IMR-90 (cell line): ENCODE data around the gene GNAT2. TPM values are rescaled to one million over a fixed set of nuclear protein-coding genes. Genes with fewer than 3 reads are reported as not detected.

Experiments used
- ATAC-seq: fragments of 200-7000 bp; cut with Tn5 transposase; 2 replicates; pipeline ENCODE4 v1.9.1; 2020; ENCODE audit warnings: low read depth, mild to moderate bottlenecking, moderate library complexity
- BruUV-seq: library from RNA; stranded (reverse); fragments of 400-500 nt; replicated peaks from 2 replicates; lab custom pipeline; 2021; lab: Mats Ljungman, UMichigan
- CTCF ChIA-PET: fragments of 300-600 bp; formaldehyde crosslinking; extraction: SDS; loops from one replicate; lab custom pipeline; 2021; ENCODE audit warnings: antibody characterized with exemption; lab: Yijun Ruan, JAX
- POLR2A ChIA-PET: fragments of 300-600 bp; sonication (Branson Sonifier 250); formaldehyde crosslinking; loops from one replicate; lab custom pipeline; 2022; ENCODE audit warnings: antibody characterized with exemption; ENCODE audit not compliant: unreplicated experiment; lab: Charles Lee
- DNase-seq: peaks from one replicate; pipeline ENCODE4 v3.0.0; 2013
- H2AFZ ChIP-seq: replicated peaks from 2 replicates; pipeline ENCODE3; 2013; ENCODE audit warnings: low read length, mild to moderate bottlenecking; ENCODE audit not compliant: poor library complexity
- H2AK5ac ChIP-seq: 2 replicates; pipeline ENCODE4 v1.6.1; 2013; ENCODE audit warnings: low read depth, low read length, inconsistent platforms
- H2AK9ac ChIP-seq: replicated peaks from 2 replicates; pipeline ENCODE3; 2013; ENCODE audit warnings: mild to moderate bottlenecking, low read depth, low read length, moderate library complexity; ENCODE audit not compliant: poor library complexity
- H2BK120ac ChIP-seq: 2 replicates; pipeline ENCODE4 v1.6.1; 2013; ENCODE audit warnings: low read depth, low read length, inconsistent platforms
- H2BK15ac ChIP-seq: 3 replicates; pipeline ENCODE4 v1.6.1; 2013; ENCODE audit warnings: low read depth, low read length, inconsistent platforms
- H2BK20ac ChIP-seq: 2 replicates; pipeline ENCODE4 v1.6.1; 2013; ENCODE audit warnings: low read depth, mild to moderate bottlenecking, inconsistent platforms, low read length, moderate library complexity
- H2BK5ac ChIP-seq: 2 replicates; pipeline ENCODE4 v1.6.1; 2013; ENCODE audit warnings: mild to moderate bottlenecking, low read depth, low read length, inconsistent platforms; ENCODE audit not compliant: poor library complexity, severe bottlenecking
- H3K14ac ChIP-seq: replicated peaks from 2 replicates; pipeline ENCODE4 v1.6.1; 2013; ENCODE audit warnings: low read depth, low read length, inconsistent platforms
- H3K18ac ChIP-seq: 2 replicates; pipeline ENCODE4 v1.6.1; 2013; ENCODE audit warnings: low read depth, low read length, control low read depth
- H3K23ac ChIP-seq: 2 replicates; pipeline ENCODE4 v1.6.1; 2013; ENCODE audit warnings: low read depth, low read length, inconsistent platforms
- H3K27ac ChIP-seq: 2 replicates; pipeline ENCODE4 v1.5.1; 2013; ENCODE audit warnings: mild to moderate bottlenecking, control low read depth, low read length; ENCODE audit not compliant: insufficient read depth
- H3K27me3 ChIP-seq: 2 replicates; pipeline ENCODE4 v1.6.1; 2013; ENCODE audit warnings: low read length; ENCODE audit not compliant: control insufficient read depth, insufficient read depth
- H3K36me3 ChIP-seq: 2 replicates; pipeline ENCODE4 v1.6.1; 2013; ENCODE audit warnings: low read length, mixed read lengths; ENCODE audit not compliant: control insufficient read depth, insufficient read depth
- H3K4ac ChIP-seq: 2 replicates; pipeline ENCODE4 v1.6.1; 2013; ENCODE audit warnings: low read depth, low read length, inconsistent platforms
- H3K4me1 ChIP-seq: 2 replicates; pipeline ENCODE4 v1.6.1; 2013; ENCODE audit warnings: low read length, mixed read lengths; ENCODE audit not compliant: control insufficient read depth, insufficient read depth
- H3K4me2 ChIP-seq: 2 replicates; pipeline ENCODE4 v1.6.1; 2013; ENCODE audit warnings: low read depth, mild to moderate bottlenecking, control low read depth, low read length, moderate library complexity
- H3K4me3 ChIP-seq: 2 replicates; pipeline ENCODE4 v1.5.1; 2013; ENCODE audit warnings: low read depth, mild to moderate bottlenecking, control low read depth, low read length, moderate library complexity; ENCODE audit not compliant: insufficient read depth
- H3K56ac ChIP-seq: 2 replicates; pipeline ENCODE4 v1.6.1; 2013; ENCODE audit warnings: low read length, inconsistent platforms; ENCODE audit not compliant: insufficient read depth; ENCODE audit errors: extremely low read depth
- H3K79me1 ChIP-seq, 2 experiments: 2 replicates each; pipeline ENCODE4 v1.6.1; 2013; ENCODE audit warnings: low read length in 2 of 2, inconsistent platforms in 1 of 2, low read depth in 1 of 2
- H3K9ac ChIP-seq: 2 replicates; pipeline ENCODE4 v1.6.1; 2013; ENCODE audit warnings: low read depth, low read length, control low read depth
- H3K9me1 ChIP-seq: 2 replicates; pipeline ENCODE4 v1.6.1; 2013; ENCODE audit warnings: low read length, inconsistent platforms; ENCODE audit not compliant: insufficient read depth
- H3K9me3 ChIP-seq: 2 replicates; pipeline ENCODE4 v1.6.1; 2013; ENCODE audit warnings: low read length; ENCODE audit not compliant: control insufficient read depth, insufficient read depth
- H4K20me1 ChIP-seq: 2 replicates; pipeline ENCODE4 v1.6.1; 2013; ENCODE audit warnings: low read length, inconsistent platforms; ENCODE audit not compliant: insufficient read depth
- H4K5ac ChIP-seq: 2 replicates; pipeline ENCODE4 v1.6.1; 2013; ENCODE audit warnings: mild to moderate bottlenecking, low read depth, low read length, control low read depth
- H4K8ac ChIP-seq, 2 experiments: 2 replicates each; pipeline ENCODE4 v1.6.1; 2013; ENCODE audit warnings: low read depth in 2 of 2, low read length in 2 of 2, control low read depth in 1 of 2, inconsistent platforms in 1 of 2
- H4K91ac ChIP-seq: 2 replicates; pipeline ENCODE4 v1.6.1; 2013; ENCODE audit warnings: low read depth, low read length, inconsistent platforms; ENCODE audit not compliant: insufficient read depth
- CEBPB ChIP-seq: IDR thresholded peaks from 2 replicates; pipeline ENCODE4 v1.6.1; 2012; ENCODE audit warnings: low read depth, low read length, improper control_type of control experiment
- CHD1 ChIP-seq: IDR thresholded peaks from 2 replicates; pipeline ENCODE4 v1.6.1; 2012; ENCODE audit warnings: low read depth, low read length, improper control_type of control experiment
- FOS ChIP-seq: fragments of 150-350 bp; IDR thresholded peaks from 2 replicates; pipeline ENCODE4 v1.6.1; 2016; ENCODE audit warnings: low read depth, low read length
- MAFK ChIP-seq: IDR thresholded peaks from 2 replicates; pipeline ENCODE4 v1.6.1; 2012; ENCODE audit warnings: low read depth, low read length, improper control_type of control experiment
- MXI1 ChIP-seq: IDR thresholded peaks from 2 replicates; pipeline ENCODE4 v1.6.1; 2012; ENCODE audit warnings: low read depth, mild to moderate bottlenecking, low read length, moderate library complexity, borderline replicate concordance
- NFE2L2 ChIP-seq: fragments of 150-350 bp; IDR thresholded peaks from 2 replicates; pipeline ENCODE4 v1.6.1; 2016; ENCODE audit warnings: low read depth, mild to moderate bottlenecking, low read length
- POLR2A ChIP-seq: IDR thresholded peaks from 2 replicates; pipeline ENCODE4 v1.6.1; 2012; ENCODE audit warnings: mild to moderate bottlenecking, low read depth, low read length
- RCOR1 ChIP-seq: IDR thresholded peaks from 2 replicates; pipeline ENCODE4 v1.6.1; 2012; ENCODE audit warnings: mild to moderate bottlenecking, low read length, improper control_type of control experiment; ENCODE audit not compliant: insufficient replicate concordance
- RFX5 ChIP-seq: IDR thresholded peaks from 2 replicates; pipeline ENCODE4 v1.8.0; 2012; ENCODE audit warnings: low read depth, mild to moderate bottlenecking, low read length, moderate library complexity
- SMC3 ChIP-seq: fragments of 150-350 bp; IDR thresholded peaks from 2 replicates; pipeline ENCODE4 v1.6.1; 2016; ENCODE audit warnings: low read depth, mild to moderate bottlenecking, antibody characterized with exemption, low read length, moderate library complexity
- USF2 ChIP-seq: fragments of 150-350 bp; IDR thresholded peaks from 2 replicates; pipeline ENCODE4 v1.6.1; 2017; ENCODE audit warnings: mild to moderate bottlenecking, antibody characterized with exemption, low read length, low read depth
- WGBS, 2 experiments: methylation state at CpG; one replicate each; pipeline versions ENCODE4 v1.1.5 to v1.1.7; 2013; ENCODE audit warnings: missing lambda C conversion rate in 2 of 2; ENCODE audit not compliant: insufficient read length in 1 of 2; ENCODE audit errors: extremely low coverage in 2 of 2; 5-methylcytosine and 5-hydroxymethylcytosine counted together
- dilution Hi-C: fragments of 300-500 bp; cut with HindIII; formaldehyde crosslinking; loops from one replicate; pipeline ENCODE4 v1.14.3; 2018; ENCODE audit warnings: low sequenced_read_pairs; ENCODE audit not compliant: unreplicated experiment
- in situ Hi-C: fragments of 300-500 bp; cut with MboI; formaldehyde crosslinking; loops from 3 replicates; pipeline ENCODE4 v1.14.3; 2019; ENCODE audit warnings: low sequenced_read_pairs, inconsistent platforms, mixed read lengths
- intact Hi-C: fragments of 100-400 bp; cut with micrococcal nuclease; formaldehyde crosslinking; loops from 2 replicates; pipeline ENCODE4 v1.10.0; 2022
- polyA plus RNA-seq, 3 experiments: library from polyadenylated mRNA; depleted of rRNA; stranded (reverse); fragments of >200 nt; gene quantifications; 2 replicates each; pipeline ENCODE4 v1.2.3, GENCODE V29; 2012; ENCODE audit warnings: low replicate concordance in 1 of 3
- total RNA-seq: library from RNA; depleted of rRNA; stranded (reverse); fragments of >200 nt; gene quantifications from 2 replicates; pipeline ENCODE4 v1.2.3, GENCODE V29; 2012
- TF ChIP-seq, protein P1 (sequence below): conservative IDR thresholded peaks from 2 replicates; pipeline ENCODE4 v1.5.1; 2012; ENCODE audit warnings: mild to moderate bottlenecking, low read depth, low read length, improper control_type of control experiment
- TF ChIP-seq, protein P2 (sequence below): fragments of 150-350 bp; IDR thresholded peaks from 2 replicates; pipeline ENCODE4 v1.6.1; 2016; ENCODE audit warnings: low read depth, mild to moderate bottlenecking, low read length, moderate library complexity, borderline replicate concordance

Gene GNAT2
- total and polyA plus RNA-seq, 2 of the 4 experiments (the other 2 are of a cell fraction) = 0.17 to 0.36 TPM

DNA sequence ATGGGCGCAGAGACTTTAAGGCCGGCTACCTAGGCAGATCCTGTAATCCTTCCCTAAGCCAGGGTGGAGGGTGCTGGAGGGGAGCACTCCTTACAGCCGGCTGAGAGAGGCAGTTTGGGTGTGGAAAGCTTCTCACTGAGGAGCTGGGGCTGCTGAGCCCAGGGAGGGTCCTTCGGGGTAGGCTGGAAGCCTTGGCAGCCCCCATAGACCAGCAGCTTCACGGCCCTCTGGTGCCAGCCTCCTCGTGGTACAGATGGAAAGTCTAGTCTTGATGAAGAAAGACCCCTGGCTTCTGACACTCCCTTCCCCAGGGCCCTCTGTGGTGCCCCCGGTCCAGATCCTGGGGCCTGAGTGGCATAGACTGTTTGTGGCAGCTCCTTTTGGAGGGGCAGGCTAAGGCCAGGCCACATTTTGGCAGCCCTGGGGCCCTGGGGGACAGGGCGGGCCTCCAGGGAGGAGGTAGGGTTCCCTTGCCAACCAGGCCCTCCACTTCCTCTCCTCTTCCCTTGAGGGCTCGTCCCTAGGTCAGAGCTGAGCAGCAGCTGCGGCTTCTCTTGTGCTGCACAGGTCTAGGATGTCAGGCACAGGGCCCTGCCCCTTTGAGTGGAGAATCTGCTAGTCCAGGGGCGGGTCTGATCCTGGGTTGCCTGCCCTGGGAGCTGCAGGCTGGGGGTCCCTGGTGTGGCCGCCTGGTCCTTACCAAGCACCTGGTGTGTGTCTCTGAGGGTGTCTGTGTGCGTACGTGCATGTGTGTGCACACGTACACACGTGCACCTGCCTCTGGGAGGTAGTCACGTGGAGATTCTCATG lies 5.0 kb upstream of the GNAT2 start:
- POLR2A ChIA-PET = no interaction called here
- no peak overlapping the region for H3K4me3 ChIP-seq
- dilution Hi-C loops = no loop called here

More for the DNA sequence above, 5.0 kb upstream of the GNAT2 start:
- Histone ChIP-seq H2BK15ac (no peak overlapping the region), H2AK9ac (peak overlapping the region; percentile 58), H2BK5ac (no peak overlapping the region), H4K8ac (no peak overlapping the region), H3K4me1 (peaks cover 32% of the 10 kb centered on the region), H3K4me2 (peak overlapping the region; percentile 57; the same call in 1 of the 2 replicates), H3K56ac (no peak overlapping the region), H2BK20ac (no peak overlapping the region), H3K9me3 (no peaks in the 10 kb centered on the region), H3K9me1 (peaks cover 15% of the 10 kb centered on the region), H2AK5ac (peak overlapping the region; percentile 15; the same call in 1 of the 2 replicates), H4K20me1 (peaks cover 63% of the 10 kb centered on the region), H3K4ac (no peak overlapping the region), H3K14ac (no peak overlapping the region), H3K36me3 (peaks cover 36% of the 10 kb centered on the region), H3K27me3 (no peaks in the 10 kb centered on the region), H3K9ac (no peak overlapping the region; the same call in 1 of the 2 replicates), H3K79me1 (peaks cover 14 to 86% of the 10 kb centered on the region in 2 experiments; a peak in 3 of 4 replicates), H2AFZ (no peak overlapping the region), H3K23ac (no peak overlapping the region), H3K27ac (no peak overlapping the region), H2BK120ac (no peak overlapping the region), H4K5ac (no peak overlapping the region), H3K18ac (no peak overlapping the region), H4K91ac (peak overlapping the region; percentile 13; the same call in 1 of the 2 replicates)
- BruUV-seq = no TSS peak
- WGBS, 2 experiments = 60% methylated on average over 2 of the region's 17 CpGs; no CpG with 5 or more reads in 1 of the 2 experiments
- DNase-seq = no peak
- ATAC-seq = no peak
- CTCF ChIA-PET = no interaction called here
- TF ChIP-seq CHD1 (no peak), RFX5 (no peak), RCOR1 (no peak), MAFK (no peak), SMC3 (no peak), POLR2A (no peak), MXI1 (no peak), USF2 (no peak), NFE2L2 (no peak), FOS (no peak), CEBPB (no peak)
- TF ChIP-seq, protein P1, sequence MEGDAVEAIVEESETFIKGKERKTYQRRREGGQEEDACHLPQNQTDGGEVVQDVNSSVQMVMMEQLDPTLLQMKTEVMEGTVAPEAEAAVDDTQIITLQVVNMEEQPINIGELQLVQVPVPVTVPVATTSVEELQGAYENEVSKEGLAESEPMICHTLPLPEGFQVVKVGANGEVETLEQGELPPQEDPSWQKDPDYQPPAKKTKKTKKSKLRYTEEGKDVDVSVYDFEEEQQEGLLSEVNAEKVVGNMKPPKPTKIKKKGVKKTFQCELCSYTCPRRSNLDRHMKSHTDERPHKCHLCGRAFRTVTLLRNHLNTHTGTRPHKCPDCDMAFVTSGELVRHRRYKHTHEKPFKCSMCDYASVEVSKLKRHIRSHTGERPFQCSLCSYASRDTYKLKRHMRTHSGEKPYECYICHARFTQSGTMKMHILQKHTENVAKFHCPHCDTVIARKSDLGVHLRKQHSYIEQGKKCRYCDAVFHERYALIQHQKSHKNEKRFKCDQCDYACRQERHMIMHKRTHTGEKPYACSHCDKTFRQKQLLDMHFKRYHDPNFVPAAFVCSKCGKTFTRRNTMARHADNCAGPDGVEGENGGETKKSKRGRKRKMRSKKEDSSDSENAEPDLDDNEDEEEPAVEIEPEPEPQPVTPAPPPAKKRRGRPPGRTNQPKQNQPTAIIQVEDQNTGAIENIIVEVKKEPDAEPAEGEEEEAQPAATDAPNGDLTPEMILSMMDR = no peak
- TF ChIP-seq, protein P2, sequence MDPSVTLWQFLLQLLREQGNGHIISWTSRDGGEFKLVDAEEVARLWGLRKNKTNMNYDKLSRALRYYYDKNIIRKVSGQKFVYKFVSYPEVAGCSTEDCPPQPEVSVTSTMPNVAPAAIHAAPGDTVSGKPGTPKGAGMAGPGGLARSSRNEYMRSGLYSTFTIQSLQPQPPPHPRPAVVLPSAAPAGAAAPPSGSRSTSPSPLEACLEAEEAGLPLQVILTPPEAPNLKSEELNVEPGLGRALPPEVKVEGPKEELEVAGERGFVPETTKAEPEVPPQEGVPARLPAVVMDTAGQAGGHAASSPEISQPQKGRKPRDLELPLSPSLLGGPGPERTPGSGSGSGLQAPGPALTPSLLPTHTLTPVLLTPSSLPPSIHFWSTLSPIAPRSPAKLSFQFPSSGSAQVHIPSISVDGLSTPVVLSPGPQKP = no peak
- intact Hi-C loops = loop anchor here (10.0 kb wide), 1 partner anchor 340 kb away; the partner anchor contains the start of gene PSRC1
- in situ Hi-C loops = loop anchor here (5.0 kb wide), 1 partner anchor 77 kb away; the partner anchor contains the start of gene GNAI3
